Osteocyte (in vitro differentiated cells): Measurements from ENCODE around the gene CRIM1. TPM values are rescaled to one million over a fixed set of nuclear protein-coding genes. Genes with fewer than 3 reads are reported as not detected.

Experiments
- DNase-seq: peaks from one replicate; pipeline ENCODE4 v3.0.0; 2021; ENCODE audit warnings: mixed read lengths; ENCODE audit not compliant: unreplicated experiment; ENCODE audit errors: extremely low spot score
- H3K27ac Mint-ChIP-seq: one replicate; pipeline ENCODE4 v1.8.0; 2021; ENCODE audit warnings: mild to moderate bottlenecking, mixed read lengths; ENCODE audit not compliant: unreplicated experiment
- H3K27me3 Mint-ChIP-seq: one replicate; pipeline ENCODE4 v1.8.0; 2021; ENCODE audit warnings: mixed read lengths; ENCODE audit not compliant: unreplicated experiment
- H3K36me3 Mint-ChIP-seq: one replicate; pipeline ENCODE4 v1.8.0; 2021; ENCODE audit warnings: mixed read lengths; ENCODE audit not compliant: unreplicated experiment
- H3K4me1 Mint-ChIP-seq: one replicate; pipeline ENCODE4 v1.8.0; 2021; ENCODE audit warnings: mixed read lengths; ENCODE audit not compliant: unreplicated experiment
- H3K4me3 Mint-ChIP-seq: one replicate; pipeline ENCODE4 v1.8.0; 2021; ENCODE audit warnings: mild to moderate bottlenecking, moderate library complexity, mixed read lengths; ENCODE audit not compliant: unreplicated experiment
- H3K9me3 Mint-ChIP-seq: one replicate; pipeline ENCODE4 v1.8.0; 2021; ENCODE audit warnings: mixed read lengths; ENCODE audit not compliant: unreplicated experiment
- CTCF ChIP-seq: fragments of 200-600 bp; sonication (generic); IDR thresholded peaks from 2 replicates; pipeline ENCODE4 v1.5.0; 2021; ENCODE audit warnings: antibody characterized with exemption, mild to moderate bottlenecking, moderate library complexity
- total RNA-seq: library from RNA; stranded (reverse); gene quantifications from 2 replicates; pipeline ENCODE4 v1.2.1, GENCODE V29; 2021

The CRIM1 gene
- total RNA-seq, 1 donor from 2014 or later: 194 TPM

DNA sequence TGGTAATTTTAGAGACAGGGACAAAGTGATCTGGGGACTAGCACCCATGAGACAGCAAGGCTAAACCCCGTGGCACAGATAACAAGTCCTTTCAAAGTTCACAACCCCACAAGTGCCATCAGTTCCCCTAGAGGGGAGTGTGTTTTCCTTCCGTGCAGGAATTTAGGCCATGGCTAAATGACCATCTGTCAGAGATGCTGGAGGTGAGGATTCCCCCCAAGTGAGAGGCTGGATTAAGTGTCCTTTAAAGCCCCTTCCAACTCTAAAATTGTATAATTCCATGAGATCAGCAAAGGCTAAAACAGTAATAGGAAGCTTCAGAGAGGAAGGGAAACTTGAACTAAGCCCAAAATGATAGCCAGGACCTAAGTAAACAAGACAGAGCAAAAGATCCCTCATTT, 233.7 kb downstream of the CRIM1 start:
- no peak for TF ChIP-seq CTCF
- H3K9me3 Mint-ChIP-seq: no peaks in the 10 kb centered on the region
- peaks cover 26% of the 10 kb centered on the region for H3K36me3 Mint-ChIP-seq
- H3K4me3 Mint-ChIP-seq: no peak overlapping the region
- H3K4me1 Mint-ChIP-seq: peaks cover 11% of the 10 kb centered on the region
- DNase-seq: no peak
- no peaks in the 10 kb centered on the region for H3K27me3 Mint-ChIP-seq
- H3K27ac Mint-ChIP-seq: no peak overlapping the region

DNA sequence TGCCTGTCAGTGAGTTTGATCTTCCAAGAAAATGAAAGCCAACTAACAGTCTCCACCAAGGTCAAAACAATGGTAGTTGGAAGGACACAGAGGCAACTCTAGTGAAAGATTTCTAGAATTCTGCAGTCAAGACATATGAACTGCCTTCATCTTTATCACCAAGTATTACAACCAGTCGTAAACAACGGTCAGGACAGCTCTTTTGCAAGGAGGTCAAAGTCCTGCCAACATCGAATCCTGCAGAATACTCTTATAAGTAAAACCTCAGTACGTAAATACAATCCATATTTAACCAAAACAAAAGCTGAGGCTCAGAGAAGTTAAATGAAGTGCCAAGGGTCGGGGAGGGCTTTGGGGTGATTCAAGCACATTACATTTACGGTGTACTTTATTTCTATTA, 239.3 kb downstream of the CRIM1 start:
- Mint-ChIP-seq H3K36me3 (peaks cover 10% of the 10 kb centered on the region), H3K27me3 (no peaks in the 10 kb centered on the region), H3K9me3 (no peaks in the 10 kb centered on the region), H3K27ac (no peak overlapping the region), H3K4me3 (no peak overlapping the region), H3K4me1 (peaks cover 39% of the 10 kb centered on the region)
- no peak for DNase-seq
- no peak for TF ChIP-seq CTCF

GRCh38 chr2:36596397-36596796, 240.8 kb downstream of the CRIM1 start:
- H3K27ac Mint-ChIP-seq: no peak overlapping the region
- H3K27me3 Mint-ChIP-seq: no peaks in the 10 kb centered on the region
- H3K4me3 Mint-ChIP-seq: peak overlapping the region; percentile 85
- H3K4me1 Mint-ChIP-seq: peaks cover 36% of the 10 kb centered on the region
- H3K9me3 Mint-ChIP-seq: no peaks in the 10 kb centered on the region
- TF ChIP-seq CTCF: no peak
- DNase-seq: no peak
- peaks cover 6% of the 10 kb centered on the region for H3K36me3 Mint-ChIP-seq

GRCh38 chr2:36597003-36597531, 241.5 kb downstream of the CRIM1 start:
- H3K27me3 Mint-ChIP-seq: no peaks in the 10 kb centered on the region
- DNase-seq: no peak
- H3K9me3 Mint-ChIP-seq: no peaks in the 10 kb centered on the region
- peak overlapping the region; percentile 85 for H3K4me3 Mint-ChIP-seq
- peaks cover 6% of the 10 kb centered on the region for H3K36me3 Mint-ChIP-seq
- no peak for TF ChIP-seq CTCF
- H3K4me1 Mint-ChIP-seq: peaks cover 30% of the 10 kb centered on the region
- H3K27ac Mint-ChIP-seq: peak overlapping the region; percentile 53

GRCh38 chr2:36597532-36598377, 242.2 kb downstream of the CRIM1 start, which contains the start of gene FEZ2:
Gene FEZ2 (minus strand): TSS chr2:36598168. CDS start chr2:36598142, 26 bp downstream.
- peak; percentile 11 for TF ChIP-seq CTCF
- Mint-ChIP-seq H3K27me3 (no peaks in the 10 kb centered on the region), H3K4me3 (peak within 1 kb of the TSS; percentile 85), H3K36me3 (peaks cover 6% of the 10 kb centered on the region), H3K9me3 (no peaks in the 10 kb centered on the region), H3K4me1 (peaks cover 30% of the 10 kb centered on the region), H3K27ac (peak within 1 kb of the TSS; percentile 77)
- DNase-seq: peak; percentile 91
